ENCODE measurements around the gene EHD4.

Gene EHD4

DNA sequence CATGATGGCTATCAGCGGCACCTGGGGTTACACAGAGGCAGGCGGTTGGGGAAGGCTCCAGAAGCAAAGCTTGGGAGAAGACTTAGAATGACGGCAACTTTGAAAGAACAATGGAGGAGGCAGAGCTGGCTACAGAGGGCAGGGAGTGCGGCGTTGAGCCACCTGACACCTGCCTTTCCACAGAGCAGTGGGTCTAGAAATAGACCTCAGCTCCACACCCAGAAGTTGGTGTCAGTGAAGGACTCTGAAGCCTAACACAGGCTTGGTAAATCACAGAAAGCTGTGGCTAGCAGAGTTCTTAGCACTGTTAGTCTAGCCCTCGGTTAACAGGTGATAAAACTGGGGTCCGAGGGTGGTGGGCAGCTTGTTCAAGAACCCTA lies 23.1 kb upstream of the EHD4 start:
- H3K4me3 ChIP-seq (ENCODE audit: low read depth, low read length) = no peak overlapping the region
- no peak for DNase-seq (ENCODE audit: low read depth)
- TF ChIP-seq, protein P1, sequence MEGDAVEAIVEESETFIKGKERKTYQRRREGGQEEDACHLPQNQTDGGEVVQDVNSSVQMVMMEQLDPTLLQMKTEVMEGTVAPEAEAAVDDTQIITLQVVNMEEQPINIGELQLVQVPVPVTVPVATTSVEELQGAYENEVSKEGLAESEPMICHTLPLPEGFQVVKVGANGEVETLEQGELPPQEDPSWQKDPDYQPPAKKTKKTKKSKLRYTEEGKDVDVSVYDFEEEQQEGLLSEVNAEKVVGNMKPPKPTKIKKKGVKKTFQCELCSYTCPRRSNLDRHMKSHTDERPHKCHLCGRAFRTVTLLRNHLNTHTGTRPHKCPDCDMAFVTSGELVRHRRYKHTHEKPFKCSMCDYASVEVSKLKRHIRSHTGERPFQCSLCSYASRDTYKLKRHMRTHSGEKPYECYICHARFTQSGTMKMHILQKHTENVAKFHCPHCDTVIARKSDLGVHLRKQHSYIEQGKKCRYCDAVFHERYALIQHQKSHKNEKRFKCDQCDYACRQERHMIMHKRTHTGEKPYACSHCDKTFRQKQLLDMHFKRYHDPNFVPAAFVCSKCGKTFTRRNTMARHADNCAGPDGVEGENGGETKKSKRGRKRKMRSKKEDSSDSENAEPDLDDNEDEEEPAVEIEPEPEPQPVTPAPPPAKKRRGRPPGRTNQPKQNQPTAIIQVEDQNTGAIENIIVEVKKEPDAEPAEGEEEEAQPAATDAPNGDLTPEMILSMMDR (IDR thresholded peaks at IDR 0.05; ENCODE audit: low read depth, low read length, missing control alignments) = no peak

DNA sequence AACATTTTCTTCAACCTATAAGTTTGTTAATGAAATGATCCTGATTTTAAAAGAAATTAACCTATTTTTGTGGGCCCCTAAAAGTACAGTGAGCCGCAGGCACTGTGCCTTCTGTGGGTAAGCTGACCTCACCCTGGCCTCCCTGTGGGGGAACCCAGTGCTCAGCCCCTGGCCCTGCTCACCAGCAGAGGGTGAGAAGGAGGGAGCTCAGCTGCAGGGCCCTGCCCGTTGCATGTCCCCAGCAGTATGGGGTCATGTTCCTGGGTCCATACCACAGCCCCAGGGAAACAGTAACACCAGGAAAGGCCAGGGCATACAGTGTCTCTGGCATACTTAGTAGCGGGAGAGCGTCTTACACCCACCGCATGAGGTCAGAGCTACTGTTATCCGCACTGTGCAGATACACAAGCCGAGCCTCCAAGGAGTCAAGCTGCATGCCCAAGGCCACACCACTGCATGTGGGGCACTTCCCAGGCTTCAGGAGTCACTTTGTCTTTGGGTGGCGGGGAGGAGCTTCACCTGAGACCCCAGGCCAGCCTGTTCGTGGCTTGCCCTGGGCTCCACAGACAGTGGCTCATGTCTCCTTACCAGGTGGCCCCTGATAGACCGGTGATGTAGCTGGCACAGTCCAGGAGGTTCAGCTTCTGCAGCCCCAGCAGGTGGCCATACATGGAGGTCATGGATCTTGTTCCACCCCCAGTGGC lies 22.6 kb upstream of the EHD4 start:
- H3K4me3 ChIP-seq (ENCODE audit: low read depth, low read length) = no peak overlapping the region
- TF ChIP-seq, protein P1 (IDR thresholded peaks at IDR 0.05; ENCODE audit: low read depth, low read length, missing control alignments) = no peak
- no peak for DNase-seq (ENCODE audit: low read depth)

DNA sequence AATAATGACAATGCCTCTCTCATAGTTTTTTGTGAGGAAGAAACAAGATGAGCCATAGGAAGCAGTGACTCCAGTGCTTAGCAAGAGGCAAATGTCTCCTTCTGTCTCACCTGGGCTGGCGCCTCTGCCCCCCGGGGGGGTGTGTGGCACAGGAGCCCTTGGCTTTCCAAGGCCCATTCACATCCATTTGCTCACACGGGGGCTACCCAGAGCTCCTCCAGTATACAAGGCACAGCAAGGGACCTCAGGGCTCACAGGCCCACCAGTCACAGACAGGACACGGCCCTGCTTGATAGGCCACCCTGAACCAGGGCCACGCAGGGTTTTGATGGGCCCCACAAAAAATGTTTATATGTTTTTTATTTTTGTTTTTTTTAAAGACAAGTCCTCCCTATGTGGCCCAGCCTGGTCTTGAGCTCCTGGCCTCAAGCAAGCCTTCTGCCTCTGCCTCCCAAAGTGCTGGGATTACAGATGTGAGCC lies 21.9 kb upstream of the EHD4 start:
- no peak for DNase-seq (ENCODE audit: low read depth)
- TF ChIP-seq, protein P1 (IDR thresholded peaks at IDR 0.05; ENCODE audit: low read depth, low read length, missing control alignments) = no peak
- no peak overlapping the region for H3K4me3 ChIP-seq (ENCODE audit: low read depth, low read length)

DNA sequence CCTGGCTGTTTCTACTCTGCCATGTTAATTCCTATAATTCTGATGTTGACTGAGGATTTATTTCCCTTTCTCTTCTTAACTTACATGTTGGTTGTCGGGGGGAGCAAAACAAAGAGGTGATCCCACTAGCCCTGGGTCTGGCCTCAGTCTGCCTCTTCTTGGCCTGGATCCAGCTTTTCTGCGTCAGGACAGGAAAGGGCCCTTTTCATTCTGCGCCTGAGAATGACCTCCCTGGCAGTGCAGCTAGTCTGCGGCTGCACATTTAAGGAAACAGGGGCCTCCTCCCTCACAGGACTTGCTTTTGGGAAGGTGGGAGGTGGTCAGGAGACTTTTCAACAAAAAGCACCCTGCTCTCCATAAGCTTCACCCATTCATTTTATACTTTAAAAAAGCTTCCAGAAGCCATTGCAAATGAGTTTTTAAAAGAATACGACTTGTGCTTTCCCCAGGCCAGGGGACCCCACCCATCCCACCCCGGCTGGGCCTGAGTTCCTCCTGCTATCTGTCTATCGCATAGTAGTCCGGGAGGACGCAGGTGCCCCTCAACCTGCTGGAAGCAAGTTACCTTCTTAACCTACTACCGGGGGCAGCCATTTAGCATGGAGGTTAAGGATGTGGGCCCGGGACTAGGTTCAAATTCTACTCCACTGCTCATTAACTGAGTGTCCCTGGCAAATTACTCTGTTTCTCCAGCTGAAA lies 21.3 kb upstream of the EHD4 start:
- no peak for DNase-seq (ENCODE audit: low read depth)
- H3K4me3 ChIP-seq (ENCODE audit: low read depth, low read length) = no peak overlapping the region
- TF ChIP-seq, protein P1 (IDR thresholded peaks at IDR 0.05; ENCODE audit: low read depth, low read length, missing control alignments) = no peak

DNA sequence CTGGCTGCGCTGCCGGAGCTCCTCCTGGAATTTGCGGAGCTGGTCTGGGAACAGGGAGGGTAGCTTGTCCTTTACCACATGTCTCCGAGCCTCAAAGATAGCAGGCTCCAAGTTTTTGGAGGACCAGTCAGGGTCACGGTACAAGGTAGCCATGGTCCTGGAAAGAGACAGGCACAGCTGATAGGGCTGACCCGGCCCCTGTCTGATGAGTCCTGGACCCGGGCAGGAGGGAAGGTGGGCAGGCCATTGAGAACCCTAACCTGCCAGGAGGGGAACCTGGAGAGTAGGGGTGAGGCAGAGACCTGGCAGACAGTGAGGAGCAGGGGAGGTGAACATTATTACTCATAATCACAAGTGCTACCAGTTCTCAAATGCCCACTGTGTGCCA lies 20.4 kb upstream of the EHD4 start:
- H3K4me3 ChIP-seq (ENCODE audit: low read depth, low read length) = no peak overlapping the region
- DNase-seq (ENCODE audit: low read depth) = no peak
- TF ChIP-seq, protein P1 (IDR thresholded peaks at IDR 0.05; ENCODE audit: low read depth, low read length, missing control alignments) = no peak

DNA sequence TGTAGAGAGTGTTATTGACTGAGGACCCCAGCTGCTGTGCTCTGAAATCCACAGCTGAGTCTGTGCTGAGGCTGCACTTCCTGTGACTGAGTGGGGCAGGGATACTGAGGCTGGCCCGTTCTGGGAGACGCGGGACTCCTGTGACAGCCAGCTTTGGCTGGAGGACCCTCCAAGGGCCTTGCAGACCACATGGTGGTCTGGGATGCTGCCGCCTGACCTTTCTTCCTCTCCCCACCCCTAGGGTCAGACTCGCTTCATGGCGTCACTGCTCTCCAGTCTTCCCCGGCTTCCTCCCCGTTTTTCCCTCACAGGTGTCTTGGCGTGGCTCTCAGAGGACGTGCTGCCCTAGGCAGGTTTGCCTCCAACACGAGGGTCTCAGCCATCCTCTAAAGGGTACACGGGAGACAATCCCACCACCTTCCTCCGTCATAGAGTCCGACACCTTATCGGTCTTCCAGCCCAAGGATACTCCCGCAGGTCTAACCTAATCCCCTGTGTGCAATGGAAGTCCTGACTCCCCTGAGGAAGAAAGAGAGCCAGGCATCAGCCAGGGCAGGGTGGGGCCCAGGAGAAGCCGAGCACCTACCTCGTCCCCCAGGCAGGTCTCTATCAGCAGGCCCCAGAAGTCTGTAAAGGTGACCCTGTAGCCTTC lies 19.9 kb upstream of the EHD4 start:
- TF ChIP-seq, protein P1 (IDR thresholded peaks at IDR 0.05; ENCODE audit: low read depth, low read length, missing control alignments) = no peak
- no peak overlapping the region for H3K4me3 ChIP-seq (ENCODE audit: low read depth, low read length)
- DNase-seq (ENCODE audit: low read depth) = no peak
